Endothelial cell of umbilical vein (primary cell): ENCODE results near the gene CLPTM1L. TPM values are rescaled to one million over a fixed set of nuclear protein-coding genes. Genes with fewer than 3 reads are reported as not detected.

Experiments
- BruUV-seq: library from RNA; stranded (reverse); fragments of 400-500 nt; replicated peaks from 2 replicates; lab custom pipeline; 2021; lab: Mats Ljungman, UMichigan
- CTCF ChIA-PET: fragments of 300-600, 350-600 bp; sonication (Branson Sonifier 250); formaldehyde crosslinking; loops from one replicate; lab custom pipeline; 2021; ENCODE audit warnings: antibody characterized with exemption, inconsistent platforms; lab: Charles Lee
- POLR2A ChIA-PET: fragments of 300-600, 350-600 bp; sonication (Branson Sonifier 250); formaldehyde crosslinking; loops from one replicate; lab custom pipeline; 2021; ENCODE audit warnings: antibody characterized with exemption, inconsistent platforms; lab: Charles Lee
- DNase-seq: peaks from one replicate; pipeline ENCODE4 v3.0.0-alpha.2; 2011; ENCODE audit warnings: low read depth, low spot score
- FAIRE-seq: peaks from 2 replicates; lab custom pipeline; 2011; peaks lifted over from hg19 to GRCh38; lab: Jason Lieb, UNC
- H2AFZ ChIP-seq: 2 replicates; pipeline ENCODE4 v1.6.0; 2012; ENCODE audit warnings: low read depth, low read length, control low read depth, inconsistent platforms
- H3K27ac ChIP-seq: 2 replicates; pipeline ENCODE4 v1.5.1; 2011; ENCODE audit warnings: low read depth, mild to moderate bottlenecking, control low read depth, low read length, moderate library complexity; ENCODE audit not compliant: insufficient read depth
- H3K27me3 ChIP-seq, 2 experiments: 2 replicates each; pipeline versions ENCODE4 v1.6.0 to v1.6.1; 2011; ENCODE audit warnings: low read length in 2 of 2, mixed read lengths in 1 of 2; ENCODE audit not compliant: control insufficient read depth in 2 of 2, insufficient read depth in 2 of 2
- H3K36me3 ChIP-seq, 2 experiments: 2 replicates in 1 of 2; 3 replicates in 1 of 2; pipeline ENCODE4 v1.5.1; 2011; ENCODE audit warnings: low read length in 2 of 2, mild to moderate bottlenecking in 1 of 2, moderate library complexity in 1 of 2; ENCODE audit not compliant: control insufficient read depth in 2 of 2, insufficient read depth in 2 of 2; ENCODE audit errors: extremely low read depth in 1 of 2
- H3K4me1 ChIP-seq: 3 replicates; pipeline ENCODE4 v1.5.1; 2011; ENCODE audit warnings: mild to moderate bottlenecking, low read length; ENCODE audit not compliant: control insufficient read depth, insufficient read depth; ENCODE audit errors: extremely low read depth
- H3K4me2 ChIP-seq: 2 replicates; pipeline ENCODE4 v1.6.1; 2011; ENCODE audit warnings: low read length, control low read depth, mixed read lengths; ENCODE audit not compliant: insufficient read depth
- H3K4me3 ChIP-seq, 3 experiments: fragments of 200-600 bp in 1 of 3; sonication (generic), shearing (Covaris generic) in 1 of 3; replicated peaks in 1 of 3; 2 replicates each; pipeline ENCODE4 v1.5.1; 2011 to 2016; ENCODE audit warnings: control low read depth in 3 of 3, low read length in 3 of 3, mild to moderate bottlenecking in 2 of 3, inconsistent platforms in 1 of 3, low read depth in 1 of 3, moderate library complexity in 1 of 3; ENCODE audit not compliant: insufficient read depth in 1 of 3
- H3K79me2 ChIP-seq: 2 replicates; pipeline ENCODE4 v1.6.0; 2012; ENCODE audit warnings: low read length, inconsistent platforms; ENCODE audit not compliant: control insufficient read depth, insufficient read depth
- H3K9ac ChIP-seq: replicated peaks from 2 replicates; pipeline ENCODE3; 2011; ENCODE audit warnings: low read length, control low read depth; ENCODE audit not compliant: insufficient read depth; ENCODE audit errors: extremely low read depth
- H3K9me1 ChIP-seq: replicated peaks from 3 replicates; pipeline ENCODE4 v1.6.0; 2011; ENCODE audit warnings: mild to moderate bottlenecking, low read length; ENCODE audit not compliant: control insufficient read depth, insufficient read depth; ENCODE audit errors: extremely low read depth
- H3K9me3 ChIP-seq: replicated peaks from 2 replicates; pipeline ENCODE4 v1.5.1; 2012; ENCODE audit warnings: low read length, inconsistent platforms; ENCODE audit not compliant: control insufficient read depth, insufficient read depth
- H4K20me1 ChIP-seq: replicated peaks from 2 replicates; pipeline ENCODE3; 2011; ENCODE audit warnings: mild to moderate bottlenecking, low read length; ENCODE audit not compliant: control insufficient read depth, insufficient read depth; ENCODE audit errors: extremely low read depth
- CTCF ChIP-seq, 2 donors: IDR thresholded peaks; 1 replicate in 1 of 2; 2 replicates in 1 of 2; pipeline ENCODE4 v1.5.1; 2011; ENCODE audit warnings: low read length in 2 of 2, mild to moderate bottlenecking in 2 of 2, moderate library complexity in 2 of 2, control low read depth in 1 of 2, inconsistent platforms in 1 of 2, low read depth in 1 of 2; ENCODE audit not compliant: insufficient read depth in 1 of 2; ENCODE audit errors: extremely low read depth in 1 of 2
- FOS ChIP-seq: IDR thresholded peaks from 2 replicates; pipeline ENCODE4 v1.6.1; 2011; ENCODE audit warnings: mild to moderate bottlenecking, low read length, moderate library complexity, borderline replicate concordance; ENCODE audit not compliant: insufficient read depth
- JUN ChIP-seq: IDR thresholded peaks from 2 replicates; pipeline ENCODE4 v1.6.1; 2011; ENCODE audit warnings: borderline replicate concordance, low read depth; ENCODE audit not compliant: insufficient read length, insufficient read depth
- POLR2AphosphoS5 ChIP-seq: IDR thresholded peaks from 2 replicates; pipeline ENCODE4 v1.6.1; 2012; ENCODE audit warnings: low read depth, mild to moderate bottlenecking, control low read depth, low read length, moderate library complexity; ENCODE audit not compliant: insufficient read depth
- dilution Hi-C: fragments of 300-500 bp; cut with MboI; formaldehyde crosslinking; loops from one replicate; pipeline ENCODE4 v1.15.0; 2019; ENCODE audit warnings: low sequenced_read_pairs; ENCODE audit not compliant: extremely low pct_ligation_motif_present
- intact Hi-C: fragments of 100-400 bp; cut with micrococcal nuclease; formaldehyde crosslinking; loops from one replicate; pipeline ENCODE4 v1.10.0; 2022
- polyA plus RNA-seq, 4 experiments: library from polyadenylated mRNA; depleted of rRNA in 3 of 4; stranded (reverse) in 3 of 4; unstranded in 1 of 4; fragments of >200 nt; gene quantifications; 2 replicates each; pipeline versions ENCODE4 v1.2.1 to v1.2.3, GENCODE V29; 2011 to 2012; ENCODE audit warnings: missing spikeins in 1 of 4
- total RNA-seq: library from RNA; stranded (reverse); gene quantifications from 2 replicates; pipeline ENCODE4 v1.2.3, GENCODE V29; 2021

Gene CLPTM1L
- total and polyA plus RNA-seq, 2 donors (not counting 3 experiments of a cell fraction or from before 2014, with no cell fraction given), result 116 to 191 TPM

DNA sequence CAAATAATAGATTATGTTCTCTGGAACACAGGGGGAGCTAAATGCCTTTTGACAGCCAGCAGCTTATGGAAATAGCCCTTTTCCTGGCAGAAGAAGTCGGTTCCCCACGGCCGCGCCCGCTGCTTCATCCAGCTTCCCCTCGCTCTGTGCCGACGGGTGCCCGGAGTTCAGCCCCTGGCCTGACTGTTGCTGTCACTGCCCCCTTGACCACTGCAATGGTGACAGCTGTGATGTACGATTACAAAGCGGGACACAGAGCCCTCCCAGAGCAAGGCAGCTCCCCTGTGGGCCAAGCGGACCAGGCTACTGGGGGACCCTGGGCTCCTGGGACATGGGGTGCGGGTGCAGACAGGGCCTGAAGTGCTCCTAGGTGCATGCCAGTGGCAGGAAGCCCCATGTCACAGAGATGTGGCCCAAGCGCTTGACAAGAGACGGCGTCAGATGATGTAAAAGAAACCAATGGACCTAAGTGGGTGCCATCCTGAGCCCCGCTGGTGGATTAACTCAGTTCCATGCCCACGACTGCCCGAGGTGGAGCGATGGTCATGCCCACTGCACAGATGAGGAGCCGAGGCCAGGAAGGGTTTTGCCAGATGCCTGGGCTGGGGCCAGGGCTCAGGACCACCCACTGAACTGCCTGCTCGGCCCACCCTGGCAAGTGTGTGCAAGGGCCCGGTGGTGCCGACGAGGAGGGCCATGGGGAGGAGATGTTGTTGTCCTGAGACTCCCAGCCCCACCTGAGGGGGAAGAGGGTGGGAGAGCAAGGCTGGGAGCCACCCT, 13.2 kb upstream of the CLPTM1L start:
- Histone ChIP-seq H3K79me2 (no peaks in the 10 kb centered on the region), H3K27me3 (peaks cover 2 to 5% of the 10 kb centered on the region in 2 experiments), H2AFZ (no peak overlapping the region), H3K4me1 (no peaks in the 10 kb centered on the region), H3K9ac (no peak overlapping the region), H3K36me3 (no peaks in the 10 kb centered on the region), H3K9me1 (no peaks in the 10 kb centered on the region), H3K9me3 (no peaks in the 10 kb centered on the region), H3K4me3 (no peak overlapping the region), H3K4me2 (no peak overlapping the region), H3K27ac (no peak overlapping the region), H4K20me1 (no peaks in the 10 kb centered on the region)
- TF ChIP-seq POLR2AphosphoS5 (no peak), CTCF (IDR thresholded peaks at IDR 0.05; ENCODE audit: extremely low read depth in 1 of 2, insufficient read depth in 1 of 2, low read depth in 1 of 2, low read length in 2 of 2) (no peak), FOS (no peak), JUN (no peak)
- dilution Hi-C loops, result no loop called here
- ChIA-PET POLR2A (no interaction called here), CTCF (no interaction called here)
- DNase-seq (no peak), FAIRE-seq (no peak)
- intact Hi-C loops, result no loop called here
- BruUV-seq, result no TSS peak
